ENCODE data around the gene PRDM15. TPM values are rescaled to one million over a fixed set of nuclear protein-coding genes. Genes with fewer than 3 reads are reported as not detected.

PRDM15 gene
- total and polyA plus RNA-seq, 2 experiments from 2014 or later = 3.0 to 10.6 TPM

- Histone ChIP-seq H2AFZ (no peak overlapping the region), H3K27me3 (ENCODE audit: insufficient read depth) (peaks cover 24% of the 10 kb centered on the region), H3K9me2 (ENCODE audit: insufficient read depth) (no peaks in the 10 kb centered on the region), H3K4me2 (no peak overlapping the region), H3K27ac (ENCODE audit: low read depth) (no peak overlapping the region), H3K79me2 (replicated peaks; ENCODE audit: insufficient read depth) (no peaks in the 10 kb centered on the region), H3K4me1 (ENCODE audit: insufficient read depth) (peaks cover 13% of the 10 kb centered on the region), H4K20me1 (replicated peaks; ENCODE audit: insufficient read depth) (no peaks in the 10 kb centered on the region), H3K4me3 (no peak overlapping the region), H3K36me3 (ENCODE audit: insufficient read depth) (no peaks in the 10 kb centered on the region), H3F3A (replicated peaks; ENCODE audit: low read depth) (no peaks in the 10 kb centered on the region)
- H3K4me1 Mint-ChIP-seq = peaks cover 38% of the 10 kb centered on the region
- no peaks in the 10 kb centered on the region for H3K9me3 Mint-ChIP-seq
- H3K36me3 Mint-ChIP-seq (ENCODE audit: low read depth) = no peaks in the 10 kb centered on the region
- no peak overlapping the region for H3K4me3 Mint-ChIP-seq
- peaks cover 31% of the 10 kb centered on the region for H3K27me3 Mint-ChIP-seq (ENCODE audit: insufficient read depth, low read depth, poor library complexity)
- TF ChIP-seq JUNB (IDR thresholded peaks at IDR 0.05; ENCODE audit: unreplicated experiment) (no peak), ZNF462 (CRISPR knock-in tag; IDR thresholded peaks at IDR 0.05) (no peak), ETS1 (IDR thresholded peaks at IDR 0.05) (no peak), NANOG (IDR thresholded peaks at IDR 0.05; ENCODE audit: borderline replicate concordance) (no peak), STAT1 (IDR thresholded peaks at IDR 0.05; ENCODE audit: unreplicated experiment) (no peak), ZNF114 (CRISPR knock-in tag; IDR thresholded peaks at IDR 0.05) (no peak), POLR2AphosphoS5 (IDR thresholded peaks at IDR 0.05; ENCODE audit: low read depth) (no peak), EZH2 (IDR thresholded peaks at IDR 0.05; ENCODE audit: low read depth, unreplicated experiment) (no peak), CREB1 (CRISPR knock-in tag; IDR thresholded peaks at IDR 0.05; ENCODE audit: low read depth) (no peak), ZNF331 (CRISPR knock-in tag; IDR thresholded peaks at IDR 0.05; ENCODE audit: low read depth) (no peak), CTCF (conservative IDR thresholded peaks at IDR 0.05; ENCODE audit: low read depth in 2 of 2) (no peak), EZH2phosphoT487 (IDR thresholded peaks at IDR 0.05; ENCODE audit: unreplicated experiment) (no peak), REST (IDR thresholded peaks at IDR 0.05; ENCODE audit: unreplicated experiment) (no peak)
- no peak overlapping the region for H3K27ac Mint-ChIP-seq
- ATAC-seq (no peak), DNase-seq (ENCODE audit: low spot score) (no peak)
Measured at GRCh38 chr21:41775149-41775472, 104.0 kb downstream of the PRDM15 start.

Measured in GM23338 (cell line).